H1 (cell line): ENCODE results near the gene TBC1D17. TPM values are rescaled to one million over a fixed set of nuclear protein-coding genes. Genes with fewer than 3 reads are reported as not detected.

ENCODE experiments used
- CBX8 ChIP-seq: fragments of 300-800, 300-1000 bp; sonication (generic); IDR thresholded peaks from 2 replicates; pipeline ENCODE4 v1.7.1; 2016; ENCODE audit warnings: low read depth, low read length, borderline replicate concordance
- JUND ChIP-seq: IDR thresholded peaks from 2 replicates; pipeline ENCODE4 v1.6.1; 2011; ENCODE audit warnings: mild to moderate bottlenecking, improper control_type of control experiment, low read length
- MAFK ChIP-seq: IDR thresholded peaks from 2 replicates; pipeline ENCODE4 v1.6.1; 2012; ENCODE audit warnings: low read depth, mild to moderate bottlenecking, improper control_type of control experiment, low read length
- NANOG ChIP-seq: IDR thresholded peaks from 2 replicates; pipeline ENCODE4 v1.6.1; 2011; ENCODE audit warnings: low read length, low read depth, mild to moderate bottlenecking, inconsistent platforms; ENCODE audit not compliant: insufficient read depth, poor library complexity, severe bottlenecking
- SAP30 ChIP-seq: fragments of 300-600 bp; sonication (generic); IDR thresholded peaks from 2 replicates; pipeline ENCODE4 v1.7.1; 2012; ENCODE audit warnings: low read length, moderate library complexity, mild to moderate bottlenecking, inconsistent platforms; ENCODE audit not compliant: insufficient read depth, insufficient replicate concordance
- SUZ12 ChIP-seq: fragments of 200-600 bp; sonication (generic); IDR thresholded peaks from 2 replicates; pipeline ENCODE4 v1.6.1; 2012; ENCODE audit warnings: mild to moderate bottlenecking, inconsistent platforms, low read length, moderate library complexity, mixed read lengths
- polyA plus RNA-seq, 7 experiments: library from polyadenylated mRNA; depleted of rRNA in 3 of 7; stranded (reverse) in 5 of 7; unstranded in 2 of 7; fragments of >200 nt in 5 of 7; fragments of 200-250 nt in 2 of 7; gene quantifications; 1 replicate in 5 of 7; 2 replicates in 1 of 7; 4 replicates in 1 of 7; pipeline versions ENCODE4 v1.2.1 to v1.2.3, GENCODE V29; 2011 to 2013; ENCODE audit warnings: missing spikeins in 2 of 7, mixed read lengths in 2 of 7
- total RNA-seq: library from RNA; stranded (reverse); fragmentation: NEBNext Ultra II Directional; extraction: Animal tissue kit (Norgen Biotek cat#: 25700); gene quantifications from 2 replicates; pipeline ENCODE4 v1.2.1, GENCODE V29; 2021

TBC1D17 gene
- total and polyA plus RNA-seq, 2 of the 8 experiments (the other 6 are each of a cell fraction or from before 2014, with no cell fraction given): 30.3 to 44.9 TPM

DNA sequence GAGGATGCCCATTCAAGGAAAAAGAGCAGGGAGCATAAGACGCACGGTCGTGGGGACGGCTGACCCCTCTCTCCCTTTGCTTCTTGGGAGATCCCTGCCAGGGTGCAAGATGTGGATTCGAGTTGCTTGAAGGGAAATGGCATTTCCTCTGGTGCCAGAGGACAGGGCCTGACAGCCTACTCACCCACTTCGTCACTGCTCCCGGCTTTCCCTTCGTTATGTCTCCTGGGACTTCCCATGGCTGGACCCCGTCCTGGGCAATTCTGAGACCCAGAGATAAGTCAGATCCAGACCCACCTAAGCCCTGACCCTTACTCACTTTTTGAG, 1.2 kb downstream of the TBC1D17 start (continued):
- TF ChIP-seq MAFK (no peak), NANOG (no peak), SAP30 (no peak), CBX8 (no peak), SUZ12 (no peak), JUND (no peak)
